AG04449 (cell line): ENCODE measurements around the gene CSDE1.

Experiments used
- CTCF ChIA-PET: fragments of 350-600 bp; formaldehyde crosslinking; extraction: SDS; loops from one replicate; lab custom pipeline; 2021; ENCODE audit warnings: antibody characterized with exemption; lab: Yijun Ruan, JAX
- POLR2A ChIA-PET: fragments of 400-600, 350-600 bp; formaldehyde crosslinking; extraction: SDS; loops from one replicate; lab custom pipeline; 2020; ENCODE audit warnings: antibody characterized with exemption, inconsistent platforms; lab: Yijun Ruan, JAX
- DNase-seq: peaks from one replicate; pipeline ENCODE4 v3.0.0-alpha.2; 2010; ENCODE audit warnings: low read depth, low spot score
- H3K4me3 ChIP-seq: 2 replicates; pipeline ENCODE4 v1.5.1; 2011; ENCODE audit warnings: low read depth, mild to moderate bottlenecking, control low read depth, low read length
- TF ChIP-seq, protein P1 (sequence below): IDR thresholded peaks from one replicate; pipeline ENCODE4 v1.5.1; 2011; ENCODE audit warnings: mild to moderate bottlenecking, moderate library complexity, low read length, control low read depth, inconsistent platforms; ENCODE audit not compliant: insufficient read depth; ENCODE audit errors: missing control alignments

CSDE1 gene

GRCh38 chr1:114715952-114716303 lies 41.9 kb downstream of the CSDE1 start:
- ChIA-PET POLR2A (no interaction called here), CTCF (interaction anchor here (0.8 to 2.9 kb wide), 5 partner anchors 13 to 396 kb away, joined by 3 to 10 read pairs (median 3); partner anchors contain the start of gene DENND2C)
- TF ChIP-seq, protein P1, sequence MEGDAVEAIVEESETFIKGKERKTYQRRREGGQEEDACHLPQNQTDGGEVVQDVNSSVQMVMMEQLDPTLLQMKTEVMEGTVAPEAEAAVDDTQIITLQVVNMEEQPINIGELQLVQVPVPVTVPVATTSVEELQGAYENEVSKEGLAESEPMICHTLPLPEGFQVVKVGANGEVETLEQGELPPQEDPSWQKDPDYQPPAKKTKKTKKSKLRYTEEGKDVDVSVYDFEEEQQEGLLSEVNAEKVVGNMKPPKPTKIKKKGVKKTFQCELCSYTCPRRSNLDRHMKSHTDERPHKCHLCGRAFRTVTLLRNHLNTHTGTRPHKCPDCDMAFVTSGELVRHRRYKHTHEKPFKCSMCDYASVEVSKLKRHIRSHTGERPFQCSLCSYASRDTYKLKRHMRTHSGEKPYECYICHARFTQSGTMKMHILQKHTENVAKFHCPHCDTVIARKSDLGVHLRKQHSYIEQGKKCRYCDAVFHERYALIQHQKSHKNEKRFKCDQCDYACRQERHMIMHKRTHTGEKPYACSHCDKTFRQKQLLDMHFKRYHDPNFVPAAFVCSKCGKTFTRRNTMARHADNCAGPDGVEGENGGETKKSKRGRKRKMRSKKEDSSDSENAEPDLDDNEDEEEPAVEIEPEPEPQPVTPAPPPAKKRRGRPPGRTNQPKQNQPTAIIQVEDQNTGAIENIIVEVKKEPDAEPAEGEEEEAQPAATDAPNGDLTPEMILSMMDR, result no peak
- no peak for DNase-seq
- H3K4me3 ChIP-seq, result peak overlapping the region; percentile 93

GRCh38 chr1:114712977-114713376 lies 44.8 kb downstream of the CSDE1 start:
- ChIA-PET CTCF (no interaction called here), POLR2A (no interaction called here)
- TF ChIP-seq, protein P1, result no peak
- no peak for DNase-seq
- no peak overlapping the region for H3K4me3 ChIP-seq

DNA sequence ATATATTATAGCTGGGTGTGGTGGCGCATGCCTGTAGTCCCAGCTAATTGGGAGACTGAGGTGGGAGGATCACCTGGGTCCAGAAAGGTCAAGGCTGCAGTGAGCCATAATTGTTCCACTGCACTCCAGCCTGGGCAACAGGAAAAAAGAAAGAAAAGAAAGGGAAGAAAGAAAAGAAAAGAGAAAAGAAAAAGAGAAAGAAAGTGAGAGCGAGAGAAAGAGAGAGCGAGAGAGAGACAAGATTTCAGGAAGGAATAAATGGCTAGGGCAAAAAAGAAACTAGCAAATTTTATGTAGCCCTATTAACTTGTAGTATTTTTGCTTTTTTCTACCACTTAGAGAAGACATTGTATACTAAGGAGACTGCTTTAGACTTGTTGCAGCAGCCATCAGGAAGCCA lies 47.4 kb downstream of the CSDE1 start:
- CTCF ChIA-PET, result no interaction called here
- POLR2A ChIA-PET, result no interaction called here
- TF ChIP-seq, protein P1, result no peak
- H3K4me3 ChIP-seq, result no peak overlapping the region
- no peak for DNase-seq

DNA sequence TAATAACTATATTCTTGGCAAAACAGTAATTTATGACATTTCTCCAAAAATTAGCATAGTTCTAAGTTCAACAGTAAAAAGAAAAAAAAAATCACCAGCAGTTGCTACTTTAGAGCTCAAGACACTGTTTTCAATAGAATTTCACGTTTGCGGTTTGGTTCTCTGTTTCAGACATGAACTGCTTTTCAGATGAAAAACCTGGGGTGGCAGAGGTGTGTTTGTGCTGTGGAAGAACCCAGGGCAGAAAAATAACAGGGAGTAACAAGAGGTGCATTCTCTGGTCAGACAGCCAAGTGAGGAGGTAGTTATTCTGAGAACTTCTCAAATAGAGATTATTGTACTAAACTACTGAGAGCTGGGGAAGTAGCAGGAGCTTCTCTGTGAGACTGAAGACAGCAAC lies 50.2 kb downstream of the CSDE1 start:
- TF ChIP-seq, protein P1, result no peak
- no peak overlapping the region for H3K4me3 ChIP-seq
- DNase-seq, result no peak
- CTCF ChIA-PET, result interaction anchor here (1.3 kb wide), 1 partner anchor 10 kb away, joined by 3 read pairs; no protein-coding TSS in a partner anchor
- POLR2A ChIA-PET, result no interaction called here

DNA sequence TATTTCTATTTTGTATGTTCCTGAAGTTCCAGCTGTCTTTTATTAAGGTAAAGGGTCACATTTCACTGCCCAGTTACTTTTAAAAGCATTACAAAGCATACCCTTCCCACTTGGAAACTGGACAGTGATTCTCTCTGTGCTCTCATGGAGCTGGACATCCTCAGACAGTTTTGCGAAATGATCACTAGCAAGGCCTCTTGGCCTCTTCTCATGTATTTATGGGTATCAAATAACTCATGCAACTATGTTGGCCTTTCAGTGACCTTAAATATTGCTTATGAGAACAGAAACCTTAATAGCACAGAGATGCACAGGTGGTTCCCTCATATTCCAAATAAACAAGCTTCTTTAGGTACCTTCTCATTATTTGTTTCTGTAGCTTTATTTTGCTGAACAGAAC lies 54.5 kb downstream of the CSDE1 start:
- CTCF ChIA-PET, result interaction anchor here (0.7 to 1.0 kb wide), 2 partner anchors 10 to 12 kb away, joined by 3 to 4 read pairs; no protein-coding TSS in a partner anchor
- TF ChIP-seq, protein P1, result no peak
- H3K4me3 ChIP-seq, result no peak overlapping the region
- POLR2A ChIA-PET, result no interaction called here
- no peak for DNase-seq

- ChIA-PET CTCF (interaction anchor here (1.0 kb wide), 1 partner anchor 13 kb away, joined by 3 read pairs; no protein-coding TSS in a partner anchor), POLR2A (no interaction called here)
- H3K4me3 ChIP-seq, result no peak overlapping the region
- DNase-seq, result no peak
- TF ChIP-seq, protein P1, result no peak
Measured at GRCh38 chr1:114702737-114703136, 55.0 kb downstream of the CSDE1 start.
